Activated gamma-delta T cell (primary cell): ENCODE data around the gene C1QC.

Experiments used
- DNase-seq: peaks from one replicate; lab custom pipeline; 2025; lab: John Stamatoyannopoulos, UW

Gene C1QC

DNA sequence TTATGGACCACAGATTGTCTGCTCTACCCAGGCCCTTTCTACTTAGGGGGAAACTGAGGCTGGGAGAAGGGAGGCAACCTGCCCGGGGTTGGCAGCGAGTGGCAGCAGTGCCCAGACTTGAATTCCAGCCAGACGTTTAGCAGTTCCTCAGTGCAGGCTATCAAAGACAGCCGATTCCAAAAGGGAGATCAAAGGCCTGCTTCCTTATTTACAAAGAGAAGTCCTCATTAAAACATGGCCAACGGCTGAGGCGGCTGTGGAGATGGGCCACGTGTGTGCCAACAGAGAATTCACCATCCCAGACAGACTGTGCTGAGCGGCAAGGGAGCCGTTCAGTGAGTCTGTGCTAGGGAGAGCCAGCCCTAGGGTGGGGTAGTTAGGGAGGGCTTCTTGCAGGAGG is 37.3 kb downstream of the C1QC start:
- DNase-seq: no peak

DNA sequence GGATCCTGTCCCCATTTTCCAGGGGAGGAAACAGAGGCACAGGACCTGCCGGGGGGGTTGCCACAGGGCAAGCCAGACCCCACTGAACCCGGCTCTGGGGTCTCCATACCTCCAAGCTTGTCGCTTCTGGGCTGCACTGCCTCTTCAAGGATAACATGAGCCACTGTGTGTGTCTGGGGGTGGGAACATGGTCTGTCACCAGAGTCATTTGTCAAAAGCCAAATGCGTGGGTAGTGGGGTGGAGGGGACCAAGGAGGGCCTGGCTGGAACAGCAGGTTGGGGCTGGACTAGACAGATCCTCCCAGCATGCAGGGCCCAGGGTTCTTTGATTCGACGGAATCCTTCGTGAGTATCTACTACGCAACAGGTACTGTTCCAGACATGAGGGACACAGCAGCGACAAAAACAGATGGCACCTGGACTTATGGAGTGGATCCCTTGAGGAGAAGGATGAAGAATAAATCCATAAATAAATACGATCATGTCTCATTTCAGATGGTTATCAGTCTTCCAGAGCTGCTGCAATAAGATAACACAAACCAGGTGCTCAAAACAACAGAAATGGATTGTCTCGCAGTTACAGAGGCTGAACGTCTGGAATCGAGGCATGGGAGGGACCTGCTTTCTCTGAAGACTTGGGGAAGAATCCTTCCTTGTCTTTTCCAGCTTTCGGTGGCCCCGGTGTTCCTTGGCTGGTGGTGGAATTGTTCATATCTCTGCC is 38.3 kb downstream of the C1QC start:
- no peak for DNase-seq

DNA sequence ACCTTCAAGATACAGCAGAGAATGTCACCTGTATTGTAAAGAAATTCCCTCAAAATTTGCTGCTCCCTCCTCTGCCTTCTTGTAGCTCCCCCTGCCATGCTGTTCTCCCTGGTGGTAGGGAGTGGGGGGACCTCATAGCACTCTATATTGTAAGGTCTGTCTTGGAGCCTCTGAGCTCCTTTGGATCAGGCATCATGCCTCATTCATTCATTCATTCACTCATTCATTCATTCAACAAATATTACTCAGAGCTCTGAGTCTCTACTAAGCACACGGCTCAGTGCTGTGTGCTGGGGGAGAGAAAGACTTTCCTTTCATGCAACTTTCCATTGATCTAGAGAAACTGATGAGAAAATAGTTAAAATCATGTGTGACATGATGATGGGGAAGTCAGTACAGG is 40.1 kb downstream of the C1QC start:
- no peak for DNase-seq

DNA sequence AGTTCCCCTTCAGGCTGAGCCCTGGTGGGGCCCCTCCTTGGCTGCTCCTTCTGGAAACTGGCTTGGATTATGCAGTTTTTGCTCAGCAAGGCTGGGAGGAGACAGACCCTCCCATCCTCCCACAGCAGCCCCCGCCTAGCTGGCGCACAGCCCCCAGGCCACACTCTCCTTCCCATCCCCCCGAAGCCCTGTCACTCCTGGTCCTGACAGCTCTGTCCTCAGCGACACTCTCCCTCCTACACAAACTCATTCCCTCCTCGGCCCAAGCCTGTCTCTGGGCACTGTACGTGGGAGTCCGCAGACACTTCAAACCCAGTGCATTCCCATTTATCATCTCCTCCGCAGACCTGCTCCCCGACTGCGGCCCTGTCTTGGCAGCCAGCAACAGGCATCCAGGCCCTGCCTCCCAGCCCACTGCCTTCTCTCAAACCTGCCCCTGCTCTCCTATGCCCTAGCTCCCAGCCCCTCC is 42.2 kb downstream of the C1QC start:
- no peak for DNase-seq

DNA sequence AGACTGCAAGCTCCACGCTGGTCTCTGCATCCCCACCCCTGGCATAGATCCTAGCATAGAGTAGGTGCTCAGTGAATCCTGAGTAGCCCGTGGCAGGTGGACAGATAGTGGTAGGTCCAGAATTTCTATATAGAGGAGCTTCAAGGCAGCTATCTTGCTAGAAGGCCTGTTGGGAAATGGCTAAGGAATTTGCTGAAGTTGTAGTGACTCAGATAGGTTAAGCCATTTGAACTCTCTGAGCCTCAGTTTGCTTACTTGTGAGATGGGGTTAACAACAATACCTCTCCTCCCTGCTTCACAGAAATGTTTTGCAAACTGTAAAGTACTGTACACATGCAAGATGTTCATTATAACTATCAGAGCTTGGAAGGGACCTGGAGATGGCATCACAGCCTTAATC is 43.8 kb downstream of the C1QC start:
- DNase-seq: no peak

DNA sequence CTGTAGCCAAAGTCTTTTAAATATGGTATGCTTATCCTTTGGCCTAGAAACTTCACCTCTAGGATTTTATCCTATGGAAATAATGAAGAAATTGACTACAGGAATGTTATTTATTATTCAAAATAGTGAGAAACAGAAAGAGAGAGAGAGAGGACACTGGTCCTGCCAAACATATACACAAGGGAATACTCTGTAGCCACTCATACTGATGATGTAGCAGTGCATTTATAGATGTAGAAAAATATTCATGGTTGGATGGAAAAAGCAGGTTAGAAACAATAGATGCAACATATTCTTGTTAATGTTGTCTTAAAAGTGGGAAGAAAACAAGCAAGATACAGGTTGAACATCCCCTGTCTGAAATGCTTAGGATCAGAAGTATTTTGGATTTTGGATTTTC is 45.0 kb downstream of the C1QC start:
- no peak for DNase-seq

DNA sequence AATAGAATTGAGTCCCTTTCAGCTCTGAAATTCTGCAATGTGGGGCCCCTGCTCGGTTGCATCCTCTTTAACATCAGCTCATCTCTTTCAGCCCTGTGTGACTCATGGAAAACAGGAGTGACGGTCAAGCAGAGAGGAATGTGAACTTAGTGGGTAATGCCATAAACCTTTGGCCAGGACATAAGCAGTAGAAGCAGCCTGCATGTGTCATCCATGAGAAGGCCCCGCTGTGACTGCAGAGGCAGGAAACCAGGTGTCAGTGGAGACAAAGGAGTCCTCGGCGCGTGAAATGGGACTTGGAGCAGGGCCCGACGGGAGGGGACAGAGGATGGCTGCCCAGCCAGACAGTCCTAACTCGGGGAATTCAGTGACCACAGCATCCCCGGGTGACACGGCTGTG is 46.1 kb downstream of the C1QC start:
- DNase-seq: no peak

DNA sequence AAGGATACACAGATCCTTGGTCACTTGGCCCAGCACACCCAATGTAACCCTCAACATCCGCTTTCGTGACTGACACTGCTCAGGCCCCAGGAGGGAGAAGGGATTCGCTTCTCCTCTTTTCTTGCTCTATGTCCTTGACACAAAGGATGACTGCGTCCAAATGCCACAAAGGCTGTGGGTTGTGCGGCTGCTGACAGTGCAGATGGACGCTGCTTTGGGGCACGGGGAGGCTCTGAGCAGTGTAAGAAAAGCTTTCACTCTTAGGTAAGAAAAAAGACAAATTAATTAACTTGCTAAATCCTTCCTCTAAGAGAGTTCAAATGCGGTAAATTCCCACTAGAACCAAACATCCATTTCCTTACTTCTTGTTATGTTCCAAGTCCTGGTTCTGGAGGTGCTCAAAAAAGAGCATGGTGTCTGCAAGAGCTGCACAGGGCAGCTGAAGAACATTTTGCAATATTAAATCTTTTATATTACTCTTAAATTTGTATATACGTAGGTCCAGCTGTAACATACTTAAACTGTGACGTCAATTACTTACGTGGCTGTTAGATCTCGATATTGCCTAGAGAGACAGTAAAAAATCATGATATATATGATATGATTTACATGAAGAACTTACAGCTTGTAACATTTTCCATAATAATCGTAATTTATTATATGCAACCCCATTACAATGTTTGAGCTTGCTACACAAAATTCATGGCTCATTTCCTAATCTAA is 47.8 kb downstream of the C1QC start:
- DNase-seq: no peak

DNA sequence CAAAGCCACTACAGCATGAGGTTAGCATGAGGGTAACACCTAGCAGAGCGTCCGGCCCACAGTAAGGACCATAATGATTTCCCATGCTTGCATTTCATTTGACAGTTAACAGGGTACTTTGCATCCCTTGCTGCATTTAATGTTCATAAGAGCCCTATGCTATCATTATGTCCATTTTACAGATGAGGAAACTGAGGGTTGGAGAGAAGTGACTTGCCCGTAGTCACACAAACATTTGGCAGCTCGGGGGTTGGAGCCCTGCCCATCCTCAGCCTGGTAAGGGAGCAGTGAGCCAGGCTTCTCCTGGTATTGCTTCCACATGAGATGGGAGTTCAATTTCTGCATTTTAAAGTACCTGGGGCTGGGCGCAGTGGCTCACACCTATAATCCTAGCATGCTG is 50.7 kb downstream of the C1QC start:
- DNase-seq: no peak

DNA sequence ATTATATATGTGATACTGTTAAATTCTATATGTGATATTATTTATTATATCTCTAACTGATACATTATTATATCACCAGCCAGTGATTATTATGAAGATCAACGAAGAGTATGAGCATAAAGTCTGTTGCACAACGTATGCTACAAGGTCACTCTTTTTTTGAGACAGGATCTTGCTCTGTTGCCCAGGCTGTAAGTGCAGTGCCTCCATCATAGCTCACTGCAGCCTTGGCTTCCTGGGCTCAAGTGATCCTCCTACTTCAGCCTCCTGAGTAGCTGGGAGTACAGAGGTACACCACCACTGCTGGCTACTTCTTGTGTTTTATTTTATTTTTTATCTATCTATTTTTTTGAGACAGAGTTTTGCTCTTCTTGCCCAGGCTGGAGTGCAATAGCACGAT is 53.2 kb downstream of the C1QC start:
- DNase-seq: no peak
